Spleen (tissue), 7 donors: ENCODE data around the gene BRD4.

Experiments used
- POLR2A ChIP-seq, 3 donors: fragments of 450-650 bp; IDR thresholded peaks; one replicate each; pipeline ENCODE4 v1.5.1; 2017; ENCODE audit warnings: antibody characterized with exemption in 3 of 3, mild to moderate bottlenecking in 1 of 3
- POLR2AphosphoS5 ChIP-seq, 3 donors: sonication (generic); formaldehyde crosslinking; IDR thresholded peaks; one replicate each; pipeline ENCODE4 v1.5.1; 2017; ENCODE audit warnings: antibody characterized with exemption in 3 of 3
- TF ChIP-seq, protein P1 (sequence below), 11 experiments: fragments of 200-600 bp in 7 of 11; fragments of 450-650 bp in 4 of 11; sonication (generic) in 4 of 11; IDR thresholded peaks in 8 of 11; conservative IDR thresholded peaks in 3 of 11; 1 replicate in 7 of 11; 2 replicates in 4 of 11; pipeline versions ENCODE4 v1.4.0 to v1.8.0; 2016 to 2021; ENCODE audit warnings: antibody characterized with exemption in 11 of 11, inconsistent platforms in 4 of 11, mild to moderate bottlenecking in 1 of 11
- donor health status: DM: no; HTN: no; CAD: no; lungs with moderate emphysema.
- donor health status: DM: no; HTN: no; CAD: no.
- donor health status: DM: no; HTN: no; CAD: no.

DNA sequence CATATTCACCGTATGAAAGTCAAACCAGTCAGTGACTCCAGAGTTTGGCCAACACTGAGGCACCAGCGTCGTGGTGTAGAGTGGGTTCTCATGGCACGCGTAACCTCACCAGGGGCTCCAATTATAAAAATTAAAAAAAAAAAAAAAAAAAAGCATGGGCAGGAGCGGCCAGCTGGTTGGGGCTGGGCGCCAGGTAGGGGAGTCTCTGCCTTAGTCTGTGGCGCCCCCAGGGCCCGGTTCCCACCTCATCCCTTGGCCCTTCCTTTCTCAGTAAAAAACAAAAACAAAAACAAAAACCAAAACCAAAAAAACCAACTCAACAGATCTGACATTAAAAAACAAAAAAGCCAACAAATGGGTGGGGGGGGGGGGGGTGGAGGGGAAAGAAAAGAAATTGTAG lies 95.5 kb downstream of the BRD4 start:
- TF ChIP-seq POLR2A (IDR thresholded peaks at IDR 0.05) (no peak), POLR2AphosphoS5 (IDR thresholded peaks at IDR 0.05) (no peak)
- TF ChIP-seq, protein P1, sequence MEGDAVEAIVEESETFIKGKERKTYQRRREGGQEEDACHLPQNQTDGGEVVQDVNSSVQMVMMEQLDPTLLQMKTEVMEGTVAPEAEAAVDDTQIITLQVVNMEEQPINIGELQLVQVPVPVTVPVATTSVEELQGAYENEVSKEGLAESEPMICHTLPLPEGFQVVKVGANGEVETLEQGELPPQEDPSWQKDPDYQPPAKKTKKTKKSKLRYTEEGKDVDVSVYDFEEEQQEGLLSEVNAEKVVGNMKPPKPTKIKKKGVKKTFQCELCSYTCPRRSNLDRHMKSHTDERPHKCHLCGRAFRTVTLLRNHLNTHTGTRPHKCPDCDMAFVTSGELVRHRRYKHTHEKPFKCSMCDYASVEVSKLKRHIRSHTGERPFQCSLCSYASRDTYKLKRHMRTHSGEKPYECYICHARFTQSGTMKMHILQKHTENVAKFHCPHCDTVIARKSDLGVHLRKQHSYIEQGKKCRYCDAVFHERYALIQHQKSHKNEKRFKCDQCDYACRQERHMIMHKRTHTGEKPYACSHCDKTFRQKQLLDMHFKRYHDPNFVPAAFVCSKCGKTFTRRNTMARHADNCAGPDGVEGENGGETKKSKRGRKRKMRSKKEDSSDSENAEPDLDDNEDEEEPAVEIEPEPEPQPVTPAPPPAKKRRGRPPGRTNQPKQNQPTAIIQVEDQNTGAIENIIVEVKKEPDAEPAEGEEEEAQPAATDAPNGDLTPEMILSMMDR (IDR thresholded peaks at IDR 0.05 in 8 of 11, conservative IDR thresholded peaks at IDR 0.05 in 3 of 11) = no peak
